ENCODE results near the gene COPS8. TPM values are rescaled to one million over a fixed set of nuclear protein-coding genes. Genes with fewer than 3 reads are reported as not detected.

Gene COPS8
- total RNA-seq, 1 experiment from 2014 or later, result 51.0 TPM

GRCh38 chr2:237056287-237056875, 29.3 kb upstream of the COPS8 start (continued):
- TF ChIP-seq, protein P1, sequence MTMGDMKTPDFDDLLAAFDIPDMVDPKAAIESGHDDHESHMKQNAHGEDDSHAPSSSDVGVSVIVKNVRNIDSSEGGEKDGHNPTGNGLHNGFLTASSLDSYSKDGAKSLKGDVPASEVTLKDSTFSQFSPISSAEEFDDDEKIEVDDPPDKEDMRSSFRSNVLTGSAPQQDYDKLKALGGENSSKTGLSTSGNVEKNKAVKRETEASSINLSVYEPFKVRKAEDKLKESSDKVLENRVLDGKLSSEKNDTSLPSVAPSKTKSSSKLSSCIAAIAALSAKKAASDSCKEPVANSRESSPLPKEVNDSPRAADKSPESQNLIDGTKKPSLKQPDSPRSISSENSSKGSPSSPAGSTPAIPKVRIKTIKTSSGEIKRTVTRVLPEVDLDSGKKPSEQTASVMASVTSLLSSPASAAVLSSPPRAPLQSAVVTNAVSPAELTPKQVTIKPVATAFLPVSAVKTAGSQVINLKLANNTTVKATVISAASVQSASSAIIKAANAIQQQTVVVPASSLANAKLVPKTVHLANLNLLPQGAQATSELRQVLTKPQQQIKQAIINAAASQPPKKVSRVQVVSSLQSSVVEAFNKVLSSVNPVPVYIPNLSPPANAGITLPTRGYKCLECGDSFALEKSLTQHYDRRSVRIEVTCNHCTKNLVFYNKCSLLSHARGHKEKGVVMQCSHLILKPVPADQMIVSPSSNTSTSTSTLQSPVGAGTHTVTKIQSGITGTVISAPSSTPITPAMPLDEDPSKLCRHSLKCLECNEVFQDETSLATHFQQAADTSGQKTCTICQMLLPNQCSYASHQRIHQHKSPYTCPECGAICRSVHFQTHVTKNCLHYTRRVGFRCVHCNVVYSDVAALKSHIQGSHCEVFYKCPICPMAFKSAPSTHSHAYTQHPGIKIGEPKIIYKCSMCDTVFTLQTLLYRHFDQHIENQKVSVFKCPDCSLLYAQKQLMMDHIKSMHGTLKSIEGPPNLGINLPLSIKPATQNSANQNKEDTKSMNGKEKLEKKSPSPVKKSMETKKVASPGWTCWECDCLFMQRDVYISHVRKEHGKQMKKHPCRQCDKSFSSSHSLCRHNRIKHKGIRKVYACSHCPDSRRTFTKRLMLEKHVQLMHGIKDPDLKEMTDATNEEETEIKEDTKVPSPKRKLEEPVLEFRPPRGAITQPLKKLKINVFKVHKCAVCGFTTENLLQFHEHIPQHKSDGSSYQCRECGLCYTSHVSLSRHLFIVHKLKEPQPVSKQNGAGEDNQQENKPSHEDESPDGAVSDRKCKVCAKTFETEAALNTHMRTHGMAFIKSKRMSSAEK (CRISPR knock-in tag; IDR thresholded peaks at IDR 0.05; ENCODE audit: borderline replicate concordance), result no peak
- no peak for TF ChIP-seq NR1H2 (CRISPR knock-in tag; IDR thresholded peaks at IDR 0.05)
- no peak for TF ChIP-seq ZNF396 (CRISPR knock-in tag; IDR thresholded peaks at IDR 0.05; ENCODE audit: borderline replicate concordance)
- TF ChIP-seq NR3C1 (CRISPR knock-in tag; conservative IDR thresholded peaks at IDR 0.05; ENCODE audit: low read depth), result no peak
- TF ChIP-seq, protein P2, sequence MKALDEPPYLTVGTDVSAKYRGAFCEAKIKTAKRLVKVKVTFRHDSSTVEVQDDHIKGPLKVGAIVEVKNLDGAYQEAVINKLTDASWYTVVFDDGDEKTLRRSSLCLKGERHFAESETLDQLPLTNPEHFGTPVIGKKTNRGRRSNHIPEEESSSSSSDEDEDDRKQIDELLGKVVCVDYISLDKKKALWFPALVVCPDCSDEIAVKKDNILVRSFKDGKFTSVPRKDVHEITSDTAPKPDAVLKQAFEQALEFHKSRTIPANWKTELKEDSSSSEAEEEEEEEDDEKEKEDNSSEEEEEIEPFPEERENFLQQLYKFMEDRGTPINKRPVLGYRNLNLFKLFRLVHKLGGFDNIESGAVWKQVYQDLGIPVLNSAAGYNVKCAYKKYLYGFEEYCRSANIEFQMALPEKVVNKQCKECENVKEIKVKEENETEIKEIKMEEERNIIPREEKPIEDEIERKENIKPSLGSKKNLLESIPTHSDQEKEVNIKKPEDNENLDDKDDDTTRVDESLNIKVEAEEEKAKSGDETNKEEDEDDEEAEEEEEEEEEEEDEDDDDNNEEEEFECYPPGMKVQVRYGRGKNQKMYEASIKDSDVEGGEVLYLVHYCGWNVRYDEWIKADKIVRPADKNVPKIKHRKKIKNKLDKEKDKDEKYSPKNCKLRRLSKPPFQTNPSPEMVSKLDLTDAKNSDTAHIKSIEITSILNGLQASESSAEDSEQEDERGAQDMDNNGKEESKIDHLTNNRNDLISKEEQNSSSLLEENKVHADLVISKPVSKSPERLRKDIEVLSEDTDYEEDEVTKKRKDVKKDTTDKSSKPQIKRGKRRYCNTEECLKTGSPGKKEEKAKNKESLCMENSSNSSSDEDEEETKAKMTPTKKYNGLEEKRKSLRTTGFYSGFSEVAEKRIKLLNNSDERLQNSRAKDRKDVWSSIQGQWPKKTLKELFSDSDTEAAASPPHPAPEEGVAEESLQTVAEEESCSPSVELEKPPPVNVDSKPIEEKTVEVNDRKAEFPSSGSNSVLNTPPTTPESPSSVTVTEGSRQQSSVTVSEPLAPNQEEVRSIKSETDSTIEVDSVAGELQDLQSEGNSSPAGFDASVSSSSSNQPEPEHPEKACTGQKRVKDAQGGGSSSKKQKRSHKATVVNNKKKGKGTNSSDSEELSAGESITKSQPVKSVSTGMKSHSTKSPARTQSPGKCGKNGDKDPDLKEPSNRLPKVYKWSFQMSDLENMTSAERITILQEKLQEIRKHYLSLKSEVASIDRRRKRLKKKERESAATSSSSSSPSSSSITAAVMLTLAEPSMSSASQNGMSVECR (CRISPR knock-in tag; IDR thresholded peaks at IDR 0.05; ENCODE audit: borderline replicate concordance), result no peak
- TF ChIP-seq PRRX2 (CRISPR knock-in tag; IDR thresholded peaks at IDR 0.05), result no peak
- no peak for TF ChIP-seq ELF4 (CRISPR knock-in tag; IDR thresholded peaks at IDR 0.05; ENCODE audit: low read depth)
- no peak for TF ChIP-seq CTCF (IDR thresholded peaks at IDR 0.05)
- no peak for TF ChIP-seq ZNF512 (CRISPR knock-in tag; IDR thresholded peaks at IDR 0.05; ENCODE audit: borderline replicate concordance)
- no peak for TF ChIP-seq TEAD1 (CRISPR knock-in tag; IDR thresholded peaks at IDR 0.05)
- TF ChIP-seq NFE2L1 (CRISPR knock-in tag; IDR thresholded peaks at IDR 0.05), result no peak
- no peak for TF ChIP-seq ETV6 (CRISPR knock-in tag; IDR thresholded peaks at IDR 0.05)

DNA sequence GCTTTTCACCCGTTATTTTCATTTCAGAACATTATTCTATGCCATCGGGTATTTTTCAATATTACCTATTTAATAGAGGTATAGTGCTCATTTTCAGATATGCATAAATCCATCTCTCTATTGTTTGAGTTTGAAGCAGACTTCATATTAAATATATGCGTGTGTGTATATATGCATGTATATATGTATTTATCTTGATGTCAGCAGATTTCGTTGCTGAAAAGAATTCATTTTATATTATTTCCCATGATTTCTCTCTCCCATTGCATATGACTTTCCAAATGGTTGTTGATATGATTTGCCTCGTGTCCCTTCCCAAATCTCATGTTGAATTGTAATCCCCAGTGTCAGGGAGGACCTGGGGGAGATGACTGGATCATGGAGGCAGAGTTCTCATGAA, 28.6 kb upstream of the COPS8 start:
- H3K27me3 Mint-ChIP-seq (ENCODE audit: low read depth), result no peaks in the 10 kb centered on the region
- ATAC-seq, result no peak
- no peaks in the 10 kb centered on the region for H3K36me3 Mint-ChIP-seq
- peaks cover 14% of the 10 kb centered on the region for H3K4me1 Mint-ChIP-seq
- no peak overlapping the region for H3K4me3 Mint-ChIP-seq
- no peak for DNase-seq (ENCODE audit: low spot score)
- POLR2A ChIA-PET, result no interaction called here
- CTCF ChIA-PET, result no interaction called here
- no peak overlapping the region for H3K27ac Mint-ChIP-seq
- no peaks in the 10 kb centered on the region for H3K9me3 Mint-ChIP-seq
- TF ChIP-seq FOXP1 (CRISPR knock-in tag; IDR thresholded peaks at IDR 0.05; ENCODE audit: borderline replicate concordance) (no peak), ZNF138 (CRISPR knock-in tag; conservative IDR thresholded peaks at IDR 0.05) (no peak), MXD4 (CRISPR knock-in tag; IDR thresholded peaks at IDR 0.05; ENCODE audit: borderline replicate concordance) (no peak), ERG (CRISPR knock-in tag; IDR thresholded peaks at IDR 0.05) (no peak), ZMAT4 (CRISPR knock-in tag; IDR thresholded peaks at IDR 0.05) (no peak), ZNF232 (CRISPR knock-in tag; IDR thresholded peaks at IDR 0.05) (no peak), ZNF512 (CRISPR knock-in tag; IDR thresholded peaks at IDR 0.05; ENCODE audit: borderline replicate concordance) (no peak), SMAD3 (CRISPR knock-in tag; IDR thresholded peaks at IDR 0.05; ENCODE audit: borderline replicate concordance) (no peak), ZNF263 (CRISPR knock-in tag; IDR thresholded peaks at IDR 0.05; ENCODE audit: low read depth) (no peak)

Measured in WTC11 (cell line).